ENCODE data around the gene TEX36. TPM values are rescaled to one million over a fixed set of nuclear protein-coding genes. Genes with fewer than 3 reads are reported as not detected.

The TEX36 gene
- total RNA-seq, 3 donors from 2014 or later (not counting 1 experiment from before 2014, with no cell fraction given): not detected

DNA sequence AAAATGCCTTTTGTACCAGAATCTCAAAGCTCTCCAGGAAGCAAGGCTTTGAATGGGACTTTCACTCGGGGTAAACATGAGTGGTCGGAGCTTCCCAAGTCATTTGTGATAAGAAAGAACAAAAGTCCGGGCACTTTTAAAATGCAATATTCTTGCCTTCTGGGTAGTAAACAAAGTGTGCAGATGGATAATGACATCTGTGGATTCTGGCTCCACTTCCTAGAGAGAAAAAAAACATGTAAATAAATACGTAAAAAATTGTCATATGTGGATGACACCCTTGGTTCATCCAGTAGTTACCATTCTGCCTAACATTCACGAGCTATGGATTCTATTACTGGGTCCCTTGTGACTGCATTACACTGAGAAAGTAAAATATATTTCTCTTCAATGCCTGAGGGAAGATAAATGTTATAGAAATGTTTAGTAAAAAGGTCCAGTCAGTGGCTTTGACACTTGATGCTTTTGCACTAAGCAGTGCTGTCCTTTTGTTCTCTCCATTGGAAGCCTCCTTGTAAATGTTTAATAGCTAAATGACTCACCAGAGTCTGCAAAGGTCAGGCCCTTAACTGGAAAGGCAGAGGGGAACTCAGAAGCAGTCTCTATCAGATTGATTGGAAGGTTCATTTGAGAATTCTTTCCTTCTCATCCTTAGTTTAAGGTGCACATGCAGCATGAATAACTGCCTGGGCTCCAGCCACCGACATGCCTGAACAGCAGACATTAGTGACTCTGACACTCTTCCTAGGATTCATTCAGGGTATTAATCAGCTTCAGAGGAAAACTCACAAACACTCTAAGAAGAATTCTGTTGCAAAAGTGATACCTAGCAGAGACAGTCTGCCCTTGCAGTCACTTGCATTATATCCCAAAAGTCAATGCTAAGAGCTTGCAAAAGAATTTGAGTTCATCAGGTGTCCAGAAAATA lies 24.8 kb upstream of the TEX36 start:
- no peak overlapping the region for H3K27ac Mint-ChIP-seq
- TF ChIP-seq, protein P1, sequence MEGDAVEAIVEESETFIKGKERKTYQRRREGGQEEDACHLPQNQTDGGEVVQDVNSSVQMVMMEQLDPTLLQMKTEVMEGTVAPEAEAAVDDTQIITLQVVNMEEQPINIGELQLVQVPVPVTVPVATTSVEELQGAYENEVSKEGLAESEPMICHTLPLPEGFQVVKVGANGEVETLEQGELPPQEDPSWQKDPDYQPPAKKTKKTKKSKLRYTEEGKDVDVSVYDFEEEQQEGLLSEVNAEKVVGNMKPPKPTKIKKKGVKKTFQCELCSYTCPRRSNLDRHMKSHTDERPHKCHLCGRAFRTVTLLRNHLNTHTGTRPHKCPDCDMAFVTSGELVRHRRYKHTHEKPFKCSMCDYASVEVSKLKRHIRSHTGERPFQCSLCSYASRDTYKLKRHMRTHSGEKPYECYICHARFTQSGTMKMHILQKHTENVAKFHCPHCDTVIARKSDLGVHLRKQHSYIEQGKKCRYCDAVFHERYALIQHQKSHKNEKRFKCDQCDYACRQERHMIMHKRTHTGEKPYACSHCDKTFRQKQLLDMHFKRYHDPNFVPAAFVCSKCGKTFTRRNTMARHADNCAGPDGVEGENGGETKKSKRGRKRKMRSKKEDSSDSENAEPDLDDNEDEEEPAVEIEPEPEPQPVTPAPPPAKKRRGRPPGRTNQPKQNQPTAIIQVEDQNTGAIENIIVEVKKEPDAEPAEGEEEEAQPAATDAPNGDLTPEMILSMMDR (IDR thresholded peaks at IDR 0.05): no peak
- no peak for ATAC-seq
- 93% methylated on average over 4 of the region's 6 CpGs for WGBS (ENCODE audit: insufficient coverage)
- H3K9me3 Mint-ChIP-seq: peaks cover 2% of the 10 kb centered on the region in 2 donors
- peaks cover 7% of the 10 kb centered on the region for H3K36me3 Mint-ChIP-seq
- Histone ChIP-seq H3K4me3 (ENCODE audit: low read length) (no peak overlapping the region), H3K36me3 (ENCODE audit: control insufficient read depth, insufficient read depth, low read length) (no peaks in the 10 kb centered on the region), H3K9me3 (ENCODE audit: control insufficient read depth, insufficient read depth, low read length) (peaks cover 8% of the 10 kb centered on the region), H3K4me1 (ENCODE audit: control insufficient read depth, insufficient read depth, low read length) (no peaks in the 10 kb centered on the region), H3K27ac (ENCODE audit: low read length) (no peak overlapping the region), H3K27me3 (ENCODE audit: control insufficient read depth, insufficient read depth, low read length) (no peaks in the 10 kb centered on the region)
- H3K27me3 Mint-ChIP-seq (ENCODE audit: low read depth in 2 of 2): peaks cover under 1 to 3% of the 10 kb centered on the region in 2 donors
- intact Hi-C loops (cut with micrococcal nuclease): no loop called here
- no peak for DNase-seq
- peaks cover 7 to 16% of the 10 kb centered on the region in 2 donors for H3K4me1 Mint-ChIP-seq
- no peak overlapping the region for H3K4me3 Mint-ChIP-seq

GRCh38 chr10:125700355-125700911 lies 17.5 kb upstream of the TEX36 start:
- DNase-seq (no peak), ATAC-seq (no peak)
- H3K36me3 Mint-ChIP-seq: no peaks in the 10 kb centered on the region
- TF ChIP-seq, protein P1 (IDR thresholded peaks at IDR 0.05): no peak
- Histone ChIP-seq H3K27ac (ENCODE audit: low read length) (no peak overlapping the region), H3K4me3 (ENCODE audit: low read length) (no peak overlapping the region), H3K27me3 (ENCODE audit: control insufficient read depth, insufficient read depth, low read length) (no peaks in the 10 kb centered on the region), H3K36me3 (ENCODE audit: control insufficient read depth, insufficient read depth, low read length) (no peaks in the 10 kb centered on the region), H3K4me1 (ENCODE audit: control insufficient read depth, insufficient read depth, low read length) (no peaks in the 10 kb centered on the region), H3K9me3 (ENCODE audit: control insufficient read depth, insufficient read depth, low read length) (no peaks in the 10 kb centered on the region)
- intact Hi-C loops (cut with micrococcal nuclease): no loop called here
- H3K4me3 Mint-ChIP-seq: no peak overlapping the region
- 48% methylated on average over 2 of the region's 3 CpGs for WGBS (ENCODE audit: insufficient coverage)
- H3K4me1 Mint-ChIP-seq: peaks cover 0 to 5% of the 10 kb centered on the region in 2 donors
- H3K27ac Mint-ChIP-seq: no peak overlapping the region
- H3K9me3 Mint-ChIP-seq: no peaks in the 10 kb centered on the region
- peaks cover 6 to 9% of the 10 kb centered on the region in 2 donors for H3K27me3 Mint-ChIP-seq (ENCODE audit: low read depth in 2 of 2)

DNA sequence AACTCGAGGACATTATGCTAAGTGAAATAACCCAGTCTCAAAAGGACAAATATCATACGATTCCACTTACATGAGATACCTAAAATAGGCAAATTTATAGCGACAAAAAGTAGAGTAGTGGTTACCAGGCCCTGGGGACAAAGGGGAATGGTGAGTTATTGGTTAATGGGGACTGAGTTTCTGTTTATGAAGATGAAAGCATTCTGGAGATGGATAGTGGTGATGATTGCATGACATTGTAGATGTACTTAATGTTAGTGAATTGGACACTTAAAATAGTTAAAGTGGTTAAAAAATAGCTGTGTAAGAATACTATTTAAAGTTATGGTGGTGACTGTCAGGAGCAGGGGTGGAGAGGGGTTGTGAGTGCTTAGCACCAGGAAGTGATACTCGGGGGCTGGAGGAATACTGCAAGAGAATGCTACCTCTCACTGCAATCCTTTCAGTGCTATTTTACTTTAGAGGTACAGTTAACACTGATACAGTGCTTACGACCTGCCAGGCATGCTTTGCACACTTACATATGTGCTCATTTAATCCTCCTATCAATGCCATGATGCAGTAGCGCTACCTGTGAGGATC lies 16.7 kb upstream of the TEX36 start:
- DNase-seq: no peak
- no peaks in the 10 kb centered on the region for H3K36me3 Mint-ChIP-seq
- WGBS (ENCODE audit: insufficient coverage): 70% methylated on average over 5 of the region's 6 CpGs
- no peaks in the 10 kb centered on the region for H3K9me3 ChIP-seq (ENCODE audit: control insufficient read depth, insufficient read depth, low read length)
- TF ChIP-seq, protein P1 (IDR thresholded peaks at IDR 0.05): no peak
- no peak overlapping the region for H3K27ac Mint-ChIP-seq
- no peaks in the 10 kb centered on the region for H3K36me3 ChIP-seq (ENCODE audit: control insufficient read depth, insufficient read depth, low read length)
- intact Hi-C loops (cut with micrococcal nuclease): no loop called here
- no peak for ATAC-seq
- no peak overlapping the region for H3K4me3 Mint-ChIP-seq
- H3K4me3 ChIP-seq (ENCODE audit: low read length): no peak overlapping the region
- H3K27ac ChIP-seq (ENCODE audit: low read length): no peak overlapping the region
- H3K9me3 Mint-ChIP-seq: no peaks in the 10 kb centered on the region
- H3K4me1 ChIP-seq (ENCODE audit: control insufficient read depth, insufficient read depth, low read length): no peaks in the 10 kb centered on the region
- peaks cover 6 to 9% of the 10 kb centered on the region in 2 donors for H3K27me3 Mint-ChIP-seq (ENCODE audit: low read depth in 2 of 2)
- H3K27me3 ChIP-seq (ENCODE audit: control insufficient read depth, insufficient read depth, low read length): no peaks in the 10 kb centered on the region
- H3K4me1 Mint-ChIP-seq: peaks cover 0 to 5% of the 10 kb centered on the region in 2 donors
